SK-N-SH (cell line): ENCODE data around the gene OLFML1. TPM values are rescaled to one million over a fixed set of nuclear protein-coding genes. Genes with fewer than 3 reads are reported as not detected.

Source experiments
- CTCF ChIA-PET: fragments of 300-600, 350-600 bp; formaldehyde crosslinking; extraction: SDS; loops from one replicate; lab custom pipeline; 2021; lab: Yijun Ruan, JAX
- POLR2A ChIA-PET: fragments of 350-600 bp; sonication (Branson Sonifier 250); formaldehyde crosslinking; extraction: SDS; loops from one replicate; lab custom pipeline; 2020; ENCODE audit warnings: antibody characterized with exemption, inconsistent platforms; lab: Yijun Ruan, JAX
- DNase-seq: peaks from one replicate; pipeline ENCODE4 v3.0.0; 2012
- H2AFZ ChIP-seq: fragments of 200-600 bp; sonication (generic); 2 replicates; pipeline ENCODE4 v1.8.1; 2016; ENCODE audit warnings: antibody characterized with exemption, mild to moderate bottlenecking, low read depth
- H3F3A ChIP-seq: fragments of 200-600 bp; sonication (generic); replicated peaks from 2 replicates; pipeline ENCODE3; 2016; ENCODE audit warnings: antibody characterized with exemption, mild to moderate bottlenecking; ENCODE audit not compliant: insufficient read depth
- H3K27ac ChIP-seq, 2 experiments: fragments of 200-500 bp in 1 of 2; fragments of 200-600 bp in 1 of 2; sonication (Bioruptor generic) in 1 of 2; sonication (generic), shearing (Covaris generic) in 1 of 2; 2 replicates each; pipeline versions ENCODE4 v1.5.1 to v1.6.1; 2014 to 2016; ENCODE audit warnings: low read depth in 2 of 2, inconsistent platforms in 1 of 2, low read length in 1 of 2, mild to moderate bottlenecking in 1 of 2, mixed read lengths in 1 of 2
- H3K27me3 ChIP-seq: fragments of 200-600 bp; sonication (generic), shearing (Covaris generic); 2 replicates; pipeline ENCODE4 v1.6.1; 2016; ENCODE audit warnings: mixed run types; ENCODE audit not compliant: insufficient read depth
- H3K36me3 ChIP-seq, 2 experiments: fragments of 200-500 bp in 1 of 2; fragments of 200-600 bp in 1 of 2; sonication (Bioruptor generic) in 1 of 2; sonication (generic) in 1 of 2; replicated peaks in 1 of 2; 2 replicates each; pipeline versions ENCODE3 to v1.5.1; 2014 to 2016; ENCODE audit warnings: low read length in 1 of 2, mild to moderate bottlenecking in 1 of 2; ENCODE audit not compliant: insufficient read depth in 2 of 2, control insufficient read depth in 1 of 2
- H3K4me1 ChIP-seq, 2 experiments: fragments of 200-500 bp in 1 of 2; fragments of 200-600 bp in 1 of 2; sonication (Bioruptor generic) in 1 of 2; sonication (generic), shearing (Covaris generic) in 1 of 2; 2 replicates each; pipeline versions ENCODE4 v1.5.1 to v1.6.1; 2014 to 2016; ENCODE audit warnings: low read depth in 1 of 2, low read length in 1 of 2, mixed run types in 1 of 2; ENCODE audit not compliant: insufficient read depth in 2 of 2, control insufficient read depth in 1 of 2
- H3K4me2 ChIP-seq: fragments of 200-600 bp; sonication (generic), shearing (Covaris generic); 2 replicates; pipeline ENCODE4 v1.6.1; 2017; ENCODE audit warnings: mixed run types
- H3K4me3 ChIP-seq, 2 experiments: fragments of 200-500 bp in 1 of 2; fragments of 200-600 bp in 1 of 2; sonication (Bioruptor generic) in 1 of 2; sonication (generic), shearing (Covaris generic) in 1 of 2; 2 replicates each; pipeline versions ENCODE4 v1.5.1 to v1.8.1; 2014 to 2016; ENCODE audit warnings: low read depth in 2 of 2, inconsistent platforms in 1 of 2, low read length in 1 of 2, mild to moderate bottlenecking in 1 of 2, mixed read lengths in 1 of 2, moderate library complexity in 1 of 2
- H3K79me2 ChIP-seq: fragments of 200-600 bp; sonication (generic); 2 replicates; pipeline ENCODE4 v1.8.1; 2017; ENCODE audit warnings: mild to moderate bottlenecking; ENCODE audit not compliant: insufficient read depth
- H3K9ac ChIP-seq: fragments of 200-600 bp; sonication (generic); 2 replicates; pipeline ENCODE4 v1.6.1; 2017; ENCODE audit warnings: mixed run types
- H3K9me2 ChIP-seq: fragments of 200-600 bp; sonication (generic); 2 replicates; pipeline ENCODE4 v1.6.1; 2017; ENCODE audit warnings: mixed run types
- H3K9me3 ChIP-seq: fragments of 200-600 bp; sonication (generic); 2 replicates; pipeline ENCODE4 v1.6.1; 2017; ENCODE audit warnings: mixed run types, mild to moderate bottlenecking, moderate library complexity
- H4K20me1 ChIP-seq: fragments of 200-600 bp; sonication (generic); 2 replicates; pipeline ENCODE4 v1.6.1; 2017; ENCODE audit warnings: mild to moderate bottlenecking, mixed run types; ENCODE audit not compliant: insufficient read depth
- CHD2 ChIP-seq: fragments of 150-350 bp; IDR thresholded peaks from 2 replicates; pipeline ENCODE4 v1.6.1; 2018; ENCODE audit warnings: low read length; ENCODE audit not compliant: partially characterized antibody
- GATA2 ChIP-seq: sonication (generic); formaldehyde crosslinking; IDR thresholded peaks from 2 replicates; pipeline ENCODE4 v1.5.0; 2020; ENCODE audit warnings: mild to moderate bottlenecking, missing genetic modification reagents
- JUND ChIP-seq: IDR thresholded peaks from 2 replicates; pipeline ENCODE4 v1.4.0; 2012
- NFIC ChIP-seq: IDR thresholded peaks from 2 replicates; pipeline ENCODE4 v1.4.0; 2012; ENCODE audit warnings: borderline replicate concordance
- PBX3 ChIP-seq: IDR thresholded peaks from 2 replicates; pipeline ENCODE4; 2012
- RCOR1 ChIP-seq: fragments of 150-350 bp; IDR thresholded peaks from 2 replicates; pipeline ENCODE4 v1.6.1; 2017; ENCODE audit warnings: antibody characterized with exemption, low read length
- REST ChIP-seq: IDR thresholded peaks from 2 replicates; pipeline ENCODE4 v1.6.1; 2012; ENCODE audit warnings: mild to moderate bottlenecking, low read depth, low read length, moderate library complexity
- SIN3A ChIP-seq: IDR thresholded peaks from 2 replicates; pipeline ENCODE4 v1.6.1; 2012; ENCODE audit warnings: low read depth, mild to moderate bottlenecking, low read length, moderate library complexity, borderline replicate concordance
- TEAD4 ChIP-seq: IDR thresholded peaks from 2 replicates; pipeline ENCODE4 v1.4.0; 2012; ENCODE audit warnings: mild to moderate bottlenecking, borderline replicate concordance; ENCODE audit not compliant: insufficient read depth
- USF1 ChIP-seq: IDR thresholded peaks from 2 replicates; pipeline ENCODE4 v1.4.0; 2012; ENCODE audit warnings: low read depth, borderline replicate concordance
- YY1 ChIP-seq: IDR thresholded peaks from 2 replicates; pipeline ENCODE4 v1.4.0; 2012; ENCODE audit warnings: low read depth, mild to moderate bottlenecking
- WGBS: methylation state at CpG from one replicate; pipeline ENCODE4 v1.1.6; 2017; ENCODE audit warnings: low lambda C conversion rate; 5-methylcytosine and 5-hydroxymethylcytosine counted together
- polyA plus RNA-seq, 3 experiments: library from polyadenylated mRNA; depleted of rRNA; stranded (reverse); fragments of >200 nt; gene quantifications; 2 replicates each; pipeline ENCODE4 v1.2.3, GENCODE V29; 2012
- TF ChIP-seq, protein P1 (sequence below): IDR thresholded peaks from 2 replicates; pipeline ENCODE4 v1.4.0; 2012; ENCODE audit warnings: low read depth, borderline replicate concordance
- TF ChIP-seq, protein P2 (sequence below): fragments of 150-350 bp; IDR thresholded peaks from 2 replicates; pipeline ENCODE4 v1.6.1; 2016; ENCODE audit warnings: mild to moderate bottlenecking, low read depth, low read length

Gene OLFML1
- polyA plus RNA-seq, 1 of the 3 experiments (the other 2 are of a cell fraction), result not detected

DNA sequence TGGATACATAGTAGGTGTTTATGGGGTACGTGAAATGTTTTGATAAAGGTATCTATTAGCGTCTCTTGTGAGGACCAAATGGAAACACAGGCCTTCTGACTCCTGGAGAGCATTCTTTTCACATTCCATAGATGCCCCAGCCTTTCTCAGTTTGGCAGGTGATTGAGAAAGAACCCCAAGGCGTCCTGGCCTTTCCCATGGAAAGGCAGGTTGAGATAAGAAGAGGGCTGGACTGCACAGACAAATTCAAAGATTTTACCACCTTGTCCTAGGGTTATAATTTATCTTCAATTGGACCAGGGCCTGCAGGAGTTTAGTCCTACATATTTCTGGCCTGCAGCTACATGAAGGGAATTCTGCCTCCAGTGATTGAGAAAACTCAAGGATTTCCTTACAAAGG is 661 bp upstream of the OLFML1 start:
- Histone ChIP-seq H3K36me3 (no peaks in the 10 kb centered on the region), H3K4me2 (no peak overlapping the region), H3K27me3 (no peaks in the 10 kb centered on the region), H2AFZ (no peak overlapping the region), H3K27ac (no peak overlapping the region), H3F3A (no peaks in the 10 kb centered on the region), H3K9me2 (no peaks in the 10 kb centered on the region), H4K20me1 (no peaks in the 10 kb centered on the region), H3K9me3 (no peaks in the 10 kb centered on the region), H3K4me1 (peaks cover 0 to 2% of the 10 kb centered on the region in 2 experiments; a peak in 1 of 4 replicates), H3K4me3 (no peak overlapping the region), H3K9ac (no peak overlapping the region), H3K79me2 (no peaks in the 10 kb centered on the region)
- DNase-seq, result no peak
- 39% methylated on average over 3 of the region's 3 CpGs for WGBS
- POLR2A ChIA-PET, result no interaction called here
- TF ChIP-seq YY1 (no peak), RCOR1 (no peak), NFIC (no peak), TEAD4 (no peak), PBX3 (no peak), USF1 (no peak)
- TF ChIP-seq, protein P1, sequence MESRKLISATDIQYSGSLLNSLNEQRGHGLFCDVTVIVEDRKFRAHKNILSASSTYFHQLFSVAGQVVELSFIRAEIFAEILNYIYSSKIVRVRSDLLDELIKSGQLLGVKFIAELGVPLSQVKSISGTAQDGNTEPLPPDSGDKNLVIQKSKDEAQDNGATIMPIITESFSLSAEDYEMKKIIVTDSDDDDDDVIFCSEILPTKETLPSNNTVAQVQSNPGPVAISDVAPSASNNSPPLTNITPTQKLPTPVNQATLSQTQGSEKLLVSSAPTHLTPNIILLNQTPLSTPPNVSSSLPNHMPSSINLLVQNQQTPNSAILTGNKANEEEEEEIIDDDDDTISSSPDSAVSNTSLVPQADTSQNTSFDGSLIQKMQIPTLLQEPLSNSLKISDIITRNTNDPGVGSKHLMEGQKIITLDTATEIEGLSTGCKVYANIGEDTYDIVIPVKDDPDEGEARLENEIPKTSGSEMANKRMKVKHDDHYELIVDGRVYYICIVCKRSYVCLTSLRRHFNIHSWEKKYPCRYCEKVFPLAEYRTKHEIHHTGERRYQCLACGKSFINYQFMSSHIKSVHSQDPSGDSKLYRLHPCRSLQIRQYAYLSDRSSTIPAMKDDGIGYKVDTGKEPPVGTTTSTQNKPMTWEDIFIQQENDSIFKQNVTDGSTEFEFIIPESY, result no peak
- CTCF ChIA-PET, result interaction anchor here (1.2 to 1.9 kb wide), 2 partner anchors 14 to 87 kb away, joined by 3 to 4 read pairs; no protein-coding TSS in a partner anchor

- H3K79me2 ChIP-seq, result no peaks in the 10 kb centered on the region
- DNase-seq, result no peak
- peaks cover 0 to 2% of the 10 kb centered on the region in 2 experiments; a peak in 1 of 4 replicates for H3K4me1 ChIP-seq
- no peak overlapping the region for H2AFZ ChIP-seq
- no peak overlapping the region for H3K4me2 ChIP-seq
- H3K36me3 ChIP-seq, result no peaks in the 10 kb centered on the region
- POLR2A ChIA-PET, result no interaction called here
- WGBS, result 28% methylated on average over 2 of the region's 2 CpGs
- TF ChIP-seq, protein P1, result no peak
- TF ChIP-seq CHD2 (no peak), SIN3A (no peak), GATA2 (CRISPR knock-in tag) (no peak), JUND (no peak), REST (no peak), USF1 (no peak)
- TF ChIP-seq, protein P2, sequence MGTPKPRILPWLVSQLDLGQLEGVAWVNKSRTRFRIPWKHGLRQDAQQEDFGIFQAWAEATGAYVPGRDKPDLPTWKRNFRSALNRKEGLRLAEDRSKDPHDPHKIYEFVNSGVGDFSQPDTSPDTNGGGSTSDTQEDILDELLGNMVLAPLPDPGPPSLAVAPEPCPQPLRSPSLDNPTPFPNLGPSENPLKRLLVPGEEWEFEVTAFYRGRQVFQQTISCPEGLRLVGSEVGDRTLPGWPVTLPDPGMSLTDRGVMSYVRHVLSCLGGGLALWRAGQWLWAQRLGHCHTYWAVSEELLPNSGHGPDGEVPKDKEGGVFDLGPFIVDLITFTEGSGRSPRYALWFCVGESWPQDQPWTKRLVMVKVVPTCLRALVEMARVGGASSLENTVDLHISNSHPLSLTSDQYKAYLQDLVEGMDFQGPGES, result no peak
- TF ChIP-seq, all 33 proteins: peak for 0
- H4K20me1 ChIP-seq, result no peaks in the 10 kb centered on the region
- H3K4me3 ChIP-seq, result no peak overlapping the region
- no peaks in the 10 kb centered on the region for H3K9me2 ChIP-seq
- H3K27me3 ChIP-seq, result no peaks in the 10 kb centered on the region
- no peaks in the 10 kb centered on the region for H3F3A ChIP-seq
- H3K9me3 ChIP-seq, result no peaks in the 10 kb centered on the region
- no peak overlapping the region for H3K27ac ChIP-seq
- no peak overlapping the region for H3K9ac ChIP-seq
- CTCF ChIA-PET, result interaction anchor here (0.6 to 1.9 kb wide), 4 partner anchors 27 to 85 kb away, joined by 3 to 4 read pairs (median 4); partner anchors contain the start of gene PPFIBP2
Measured at GRCh38 chr11:7486098-7486780, 933 bp downstream of the OLFML1 start.
